ENCODE data around the gene ELOVL4.

Gene ELOVL4

GRCh38 chr6:79878142-79878748, 69.1 kb downstream of the ELOVL4 start:
- TF ChIP-seq TOX (CRISPR knock-in tag; IDR thresholded peaks at IDR 0.05; ENCODE audit: borderline replicate concordance): no peak
- peak; percentile 22; the same call in 1 of the 3 replicates for ATAC-seq

- no peak for ATAC-seq
- TF ChIP-seq PPARA (CRISPR knock-in tag; IDR thresholded peaks at IDR 0.05; ENCODE audit: borderline replicate concordance) (no peak), ZFP30 (CRISPR knock-in tag; IDR thresholded peaks at IDR 0.05) (no peak), CSRNP3 (CRISPR knock-in tag; IDR thresholded peaks at IDR 0.05) (no peak), ZNF70 (CRISPR knock-in tag; IDR thresholded peaks at IDR 0.05) (no peak), TOX (CRISPR knock-in tag; IDR thresholded peaks at IDR 0.05; ENCODE audit: borderline replicate concordance) (no peak), ZFP3 (CRISPR knock-in tag; IDR thresholded peaks at IDR 0.05) (no peak), TSHZ2 (CRISPR knock-in tag; IDR thresholded peaks at IDR 0.05) (no peak), GLIS3 (CRISPR knock-in tag; IDR thresholded peaks at IDR 0.05) (no peak), TCF4 (CRISPR knock-in tag; IDR thresholded peaks at IDR 0.05; ENCODE audit: borderline replicate concordance) (no peak), BACH2 (CRISPR knock-in tag; IDR thresholded peaks at IDR 0.05; ENCODE audit: borderline replicate concordance) (no peak), ESRRG (CRISPR knock-in tag; IDR thresholded peaks at IDR 0.05) (no peak), CSDC2 (CRISPR knock-in tag; IDR thresholded peaks at IDR 0.05) (no peak), ARNTL (CRISPR knock-in tag; IDR thresholded peaks at IDR 0.05; ENCODE audit: borderline replicate concordance, low read depth) (no peak), OSR1 (CRISPR knock-in tag; IDR thresholded peaks at IDR 0.05) (no peak), ZC3H10 (CRISPR knock-in tag; IDR thresholded peaks at IDR 0.05) (no peak), RARB (CRISPR knock-in tag; IDR thresholded peaks at IDR 0.05) (no peak)
Measured at GRCh38 chr6:79874531-79875134, 72.7 kb downstream of the ELOVL4 start.

GRCh38 chr6:79872986-79873385, 74.4 kb downstream of the ELOVL4 start:
- TF ChIP-seq ISL1 (CRISPR knock-in tag; IDR thresholded peaks at IDR 0.05): no peak
- TF ChIP-seq ZNF565 (CRISPR knock-in tag; conservative IDR thresholded peaks at IDR 0.05; ENCODE audit: low read depth): no peak
- no peak for TF ChIP-seq CREB5 (CRISPR knock-in tag; IDR thresholded peaks at IDR 0.05; ENCODE audit: low read depth)
- TF ChIP-seq ZFP30 (CRISPR knock-in tag; IDR thresholded peaks at IDR 0.05): no peak
- TF ChIP-seq RARB (CRISPR knock-in tag; IDR thresholded peaks at IDR 0.05): no peak
- no peak for TF ChIP-seq ZNF70 (CRISPR knock-in tag; IDR thresholded peaks at IDR 0.05)
- TF ChIP-seq OSR1 (CRISPR knock-in tag; IDR thresholded peaks at IDR 0.05): no peak
- no peak for TF ChIP-seq CSDC2 (CRISPR knock-in tag; IDR thresholded peaks at IDR 0.05)
- no peak for TF ChIP-seq TSHZ2 (CRISPR knock-in tag; IDR thresholded peaks at IDR 0.05)
- TF ChIP-seq ZNF8 (CRISPR knock-in tag; IDR thresholded peaks at IDR 0.05): no peak
- TF ChIP-seq TCF4 (CRISPR knock-in tag; IDR thresholded peaks at IDR 0.05; ENCODE audit: borderline replicate concordance): no peak
- no peak for TF ChIP-seq CSRNP3 (CRISPR knock-in tag; IDR thresholded peaks at IDR 0.05)
- TF ChIP-seq GLIS3 (CRISPR knock-in tag; IDR thresholded peaks at IDR 0.05): no peak
- TF ChIP-seq ARNTL (CRISPR knock-in tag; IDR thresholded peaks at IDR 0.05; ENCODE audit: borderline replicate concordance, low read depth): no peak
- no peak for TF ChIP-seq TOX (CRISPR knock-in tag; IDR thresholded peaks at IDR 0.05; ENCODE audit: borderline replicate concordance)
- no peak for TF ChIP-seq BACH2 (CRISPR knock-in tag; IDR thresholded peaks at IDR 0.05; ENCODE audit: borderline replicate concordance)
- TF ChIP-seq ZFP3 (CRISPR knock-in tag; IDR thresholded peaks at IDR 0.05): no peak
- TF ChIP-seq ZC3H10 (CRISPR knock-in tag; IDR thresholded peaks at IDR 0.05): no peak
- ATAC-seq: no peak

Data from SK-N-SH treated with all-trans-retinoic acid at 6 μM for 48 hours (cell line).